ENCODE measurements around the gene ZNF341.
A peak's percentile ranks its signal among the peaks of the same experiment; 100 is the strongest.

Gene ZNF341

DNA sequence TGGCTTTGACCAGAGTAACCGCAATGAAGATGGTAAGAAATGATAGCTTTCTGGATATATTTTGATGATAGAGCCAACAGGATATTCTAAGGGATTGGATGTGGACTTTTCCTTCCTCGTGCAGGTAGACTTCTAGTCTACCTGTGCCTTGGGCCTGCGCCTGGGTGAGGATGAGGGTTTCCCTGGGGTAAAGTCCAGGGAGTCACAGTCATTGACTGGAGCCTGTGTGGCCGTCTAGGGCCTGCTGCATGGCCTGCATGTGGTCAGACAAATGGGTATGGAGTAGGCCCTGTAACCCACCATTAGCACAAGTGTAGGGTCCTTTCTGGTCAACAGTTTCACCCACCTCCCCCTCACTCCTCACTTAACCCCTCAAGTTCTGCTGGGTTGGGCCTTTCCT is 66.6 kb downstream of the ZNF341 start:
- no peak for DNase-seq

DNA sequence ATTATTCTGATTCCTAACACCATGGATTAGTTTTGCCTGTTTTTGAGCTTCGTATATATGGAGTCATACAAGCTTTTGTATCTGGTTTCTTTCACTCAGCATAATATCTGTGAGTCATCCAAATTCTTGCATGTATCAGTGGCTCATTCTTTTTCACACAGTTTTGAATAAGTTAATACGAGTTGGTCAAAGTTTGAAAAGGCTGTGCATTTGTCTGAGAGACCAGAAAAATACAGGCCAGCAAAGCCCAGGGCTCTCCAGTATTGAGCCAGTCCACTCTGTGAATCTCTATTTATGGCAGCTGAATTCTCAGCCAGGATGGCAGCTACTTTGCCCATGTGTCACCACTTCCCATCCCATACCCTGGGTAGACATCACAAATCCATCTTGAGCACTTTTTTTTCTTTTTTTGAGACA is 72.1 kb downstream of the ZNF341 start:
- no peak for DNase-seq

DNA sequence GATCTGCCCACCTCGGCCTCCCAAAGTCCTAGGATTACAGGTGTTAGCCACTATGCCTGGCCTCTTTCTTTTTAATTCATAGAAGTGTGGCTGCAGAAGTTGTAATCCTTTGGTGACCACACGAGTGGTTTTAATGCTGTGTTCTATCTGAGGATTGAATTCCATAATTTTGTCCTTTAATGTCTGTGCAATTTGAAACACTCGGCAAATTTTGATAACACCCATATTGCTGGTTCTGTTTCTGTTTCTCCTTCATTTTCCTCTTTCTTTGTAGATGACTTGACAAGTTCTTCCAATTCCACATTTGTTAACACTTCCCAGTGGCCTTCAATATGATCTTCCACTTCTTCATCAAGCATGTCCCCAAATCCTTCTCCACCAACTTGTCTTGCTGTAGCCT is 76.6 kb downstream of the ZNF341 start:
- no peak for DNase-seq

DNA sequence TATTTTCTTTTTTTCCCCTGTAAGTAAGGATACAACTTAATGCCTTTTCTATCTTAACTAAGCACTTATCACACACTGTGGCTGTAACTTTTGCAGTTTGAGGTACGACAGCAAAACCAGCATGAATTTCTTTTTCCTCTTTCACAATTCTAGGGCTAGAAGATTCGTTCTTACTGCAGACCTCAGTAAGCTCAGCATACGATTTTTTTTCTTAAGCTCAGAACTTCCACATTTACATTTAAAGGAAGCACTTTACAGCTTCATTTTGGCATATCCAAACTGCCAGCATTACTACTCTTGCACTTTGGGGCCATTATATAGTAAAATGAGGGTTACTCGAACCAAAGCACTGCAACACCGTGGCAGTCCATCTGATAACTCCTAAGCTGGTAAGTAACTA is 78.5 kb downstream of the ZNF341 start:
- DNase-seq: no peak

DNA sequence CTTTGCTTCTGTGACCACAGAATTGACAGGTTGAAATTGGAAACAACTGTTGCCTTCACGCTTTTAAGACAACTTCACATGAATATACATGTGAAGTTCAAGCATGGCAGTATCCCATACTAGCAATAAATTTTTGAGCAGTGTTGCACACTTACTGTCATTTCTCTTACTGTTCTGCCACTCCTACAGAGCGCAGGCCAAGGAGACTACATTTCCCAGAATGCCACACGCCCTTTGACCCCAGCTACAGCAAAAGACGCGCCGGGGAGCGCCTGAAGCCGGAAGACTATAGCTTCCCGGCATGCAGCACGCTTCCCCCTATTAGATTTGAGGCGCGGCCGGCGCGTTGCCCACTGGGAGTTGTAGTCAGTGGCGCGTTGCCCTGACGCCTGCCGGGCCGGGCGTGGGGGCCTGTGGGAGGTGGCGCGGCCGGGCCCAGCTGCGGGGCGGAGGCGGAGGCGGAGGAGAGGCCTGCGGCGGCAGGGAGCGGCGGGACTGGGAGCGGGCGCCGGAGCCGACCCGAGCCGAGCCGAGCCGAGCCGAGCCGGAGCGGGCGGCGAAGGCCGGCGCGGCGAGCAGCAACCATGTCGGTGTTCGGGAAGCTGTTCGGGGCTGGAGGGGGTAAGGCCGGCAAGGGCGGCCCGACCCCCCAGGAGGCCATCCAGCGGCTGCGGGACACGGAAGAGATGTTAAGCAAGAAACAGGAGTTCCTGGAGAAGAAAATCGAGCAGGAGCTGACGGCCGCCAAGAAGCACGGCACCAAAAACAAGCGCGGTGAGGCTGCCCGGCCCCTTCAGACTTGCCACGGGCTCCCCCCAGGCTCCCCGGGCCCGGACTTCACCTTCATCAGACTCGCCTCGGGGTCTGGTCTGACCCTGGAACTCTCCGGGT is 79.3 kb downstream of the ZNF341 start, which contains the start of gene CHMP4B:
Gene CHMP4B (plus strand): TSS at position 464 of the 891 bp plus-strand sequence. CDS start 121 bp downstream, at position 585.
- DNase-seq: peak; percentile 99

DNA sequence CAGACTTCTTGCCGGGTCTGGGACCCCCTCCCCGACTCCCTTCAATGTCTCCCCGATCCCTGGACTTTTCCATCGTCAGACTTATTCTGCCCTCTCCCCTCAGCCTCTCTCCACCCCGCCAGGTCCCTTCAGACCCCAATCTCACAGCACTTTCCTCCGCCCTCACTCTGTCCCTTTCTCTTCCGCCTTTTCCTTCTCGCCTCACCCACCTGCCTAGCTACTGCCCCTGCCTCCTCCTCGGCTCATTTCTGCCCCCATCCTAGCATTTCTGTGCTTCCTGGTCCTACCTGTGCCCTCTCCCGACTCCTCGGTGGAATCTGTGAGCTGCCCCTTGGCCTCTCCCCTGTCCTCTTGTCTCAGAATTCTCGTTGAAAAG is 80.0 kb downstream of the ZNF341 start:
- no peak for DNase-seq

DNA sequence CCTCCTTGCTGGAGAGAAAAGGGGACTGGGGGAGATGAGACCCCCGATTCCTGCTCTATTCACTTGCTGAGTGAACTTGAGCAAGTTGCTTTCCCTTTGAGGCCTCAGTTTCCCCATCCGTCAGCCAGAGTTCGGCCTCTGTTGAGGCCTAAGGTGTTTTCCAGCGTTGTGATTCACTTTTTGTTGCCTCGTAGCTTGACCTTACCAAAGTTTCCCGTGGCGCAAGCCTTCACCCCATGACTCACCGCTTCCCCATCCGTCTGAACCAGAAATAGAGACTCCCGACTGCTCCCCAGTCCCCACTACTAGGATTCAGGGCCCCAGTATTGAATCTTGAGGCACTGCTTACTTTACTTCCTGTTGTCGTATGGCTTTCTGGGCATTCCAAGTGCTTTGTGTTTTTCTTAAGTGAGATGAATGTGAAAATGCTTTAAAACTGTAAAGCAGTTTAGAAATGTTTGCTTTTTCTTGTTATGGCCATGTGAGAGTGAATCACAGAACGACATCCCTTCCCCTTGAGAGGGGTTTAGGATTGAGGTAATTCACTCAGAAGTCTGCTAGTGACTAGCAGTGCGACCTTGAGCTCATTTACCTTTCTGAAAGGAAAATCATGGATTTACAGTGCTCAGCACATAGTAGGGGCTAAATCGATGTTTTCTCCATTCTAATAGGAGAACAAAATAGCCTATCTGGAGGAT is 80.5 kb downstream of the ZNF341 start:
- DNase-seq: peak; percentile 23

DNA sequence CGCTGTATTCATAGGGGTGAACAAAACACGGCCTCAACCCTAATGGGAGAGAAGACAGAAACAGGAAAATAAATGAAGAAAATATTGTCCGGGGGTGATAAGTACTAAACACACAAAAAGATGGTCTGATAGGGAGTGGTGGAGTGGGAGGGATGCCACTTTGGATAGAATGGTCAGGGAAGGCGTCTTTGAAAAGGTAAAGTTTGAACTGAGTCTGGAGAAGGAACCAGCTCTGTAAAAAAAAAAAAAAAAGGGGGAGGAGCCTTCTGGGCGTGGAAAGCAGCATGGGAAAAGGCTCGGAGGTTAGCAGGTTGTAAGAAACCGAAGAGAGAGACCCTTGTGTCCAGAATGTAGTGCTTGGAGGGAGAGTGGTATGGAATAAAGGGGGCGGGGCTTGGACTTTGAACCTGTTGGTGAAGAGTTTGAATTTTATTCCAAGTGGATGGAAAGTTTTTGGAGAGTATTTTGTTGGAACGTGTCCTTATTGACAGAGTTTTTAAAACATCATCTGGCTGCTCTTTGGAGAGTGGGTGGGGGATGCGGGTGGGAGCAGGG is 81.2 kb downstream of the ZNF341 start:
- DNase-seq: peak; percentile 60

DNA sequence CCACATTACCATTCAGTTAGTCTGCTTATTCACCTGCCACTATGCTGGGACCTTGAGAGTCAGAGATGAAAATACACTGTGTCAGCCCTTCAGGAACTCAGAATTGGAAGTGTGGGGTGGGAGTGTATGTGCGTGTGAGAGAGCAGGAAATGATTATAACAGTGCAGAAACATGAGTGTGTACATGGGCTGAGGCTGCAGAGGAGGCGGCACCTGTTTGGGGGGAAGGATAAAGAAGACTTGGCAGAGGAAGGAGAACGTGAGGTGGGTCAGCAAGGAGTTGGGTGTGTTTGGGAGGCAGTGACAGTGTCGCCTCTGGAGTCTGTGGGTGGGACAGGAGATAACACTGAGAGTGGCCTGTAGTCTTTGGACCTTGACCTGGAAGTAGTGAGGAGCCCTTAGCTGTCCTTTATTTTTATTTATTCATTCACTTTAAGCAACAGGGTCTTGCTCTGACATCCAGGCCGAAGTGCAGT is 82.5 kb downstream of the ZNF341 start:
- DNase-seq: no peak

DNA sequence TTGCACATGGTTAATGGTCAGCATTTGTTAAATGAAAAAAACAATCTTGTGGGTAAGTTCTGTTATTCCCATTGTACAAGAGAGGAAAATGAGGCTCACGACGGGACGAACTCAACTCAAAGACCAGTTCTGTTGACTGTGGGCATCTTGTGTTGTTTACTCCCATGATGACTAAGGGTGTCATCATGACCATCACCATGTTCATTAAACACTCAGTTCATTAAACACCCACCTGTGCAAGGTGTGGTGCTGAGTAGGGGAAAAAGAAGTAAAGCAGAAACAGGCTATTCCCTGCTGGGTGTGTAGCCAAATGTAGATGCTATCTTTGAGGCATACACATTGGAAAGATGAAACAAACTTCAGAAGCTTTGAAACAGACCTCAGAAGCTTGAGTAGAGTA is 83.9 kb downstream of the ZNF341 start:
- no peak for DNase-seq

DNA sequence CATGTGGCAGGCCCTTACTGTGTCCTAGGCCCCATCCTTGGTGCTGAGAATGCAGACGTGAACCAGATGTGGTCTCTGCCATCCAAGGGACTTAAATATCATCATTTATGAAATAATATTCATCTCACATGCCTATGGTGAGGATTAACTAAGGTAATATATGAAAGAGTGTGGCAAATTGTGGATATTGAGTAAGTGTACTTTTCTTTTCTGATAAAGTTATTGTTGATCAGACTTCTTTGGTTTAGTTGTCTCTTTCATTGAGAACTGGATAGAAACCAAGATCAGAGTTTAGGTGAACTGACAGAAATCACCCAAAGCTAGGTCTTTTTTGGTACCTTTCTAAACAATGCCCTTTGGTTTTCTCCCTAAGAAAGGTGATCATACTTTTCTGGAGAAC is 84.4 kb downstream of the ZNF341 start:
- no peak for DNase-seq

DNA sequence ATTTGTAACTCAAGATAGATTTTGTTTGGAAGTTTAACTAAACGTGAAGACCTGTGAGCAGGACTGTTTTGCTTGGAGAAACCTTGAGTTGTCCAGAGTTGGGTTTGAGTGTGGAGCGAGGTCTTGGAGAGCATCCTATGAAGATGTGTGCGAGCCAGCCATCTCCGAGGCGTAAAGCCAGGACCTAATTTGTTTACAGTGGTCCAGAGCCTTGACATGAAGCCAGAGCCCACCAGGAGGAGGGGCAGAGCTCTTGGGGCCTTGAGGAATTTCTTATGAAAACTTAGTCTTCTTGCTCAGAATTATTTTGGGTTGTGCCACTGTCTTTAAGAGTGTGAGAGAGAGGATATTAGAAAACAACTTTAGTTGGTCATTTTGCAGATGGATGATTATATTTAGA is 85.6 kb downstream of the ZNF341 start:
- no peak for DNase-seq

DNA sequence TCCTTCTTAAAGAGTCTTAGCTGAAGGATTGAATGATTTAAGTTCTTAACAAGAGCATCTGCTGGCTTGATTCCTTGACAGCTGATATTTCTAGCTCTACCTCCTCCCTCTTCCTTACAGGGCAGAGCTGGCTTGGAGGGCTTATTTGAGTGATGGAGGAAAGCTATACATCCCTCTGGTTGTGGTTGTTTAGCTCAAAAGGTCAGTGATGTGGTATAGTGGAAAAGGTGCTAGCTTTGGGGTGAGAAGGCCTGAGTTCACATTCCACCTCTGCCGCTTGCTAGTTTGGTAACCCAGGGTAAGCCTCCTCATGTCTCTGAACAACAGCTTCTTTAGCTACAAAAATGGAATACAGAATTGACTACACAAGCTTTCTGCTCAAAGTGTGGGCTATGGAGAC is 87.7 kb downstream of the ZNF341 start:
- DNase-seq: no peak

DNA sequence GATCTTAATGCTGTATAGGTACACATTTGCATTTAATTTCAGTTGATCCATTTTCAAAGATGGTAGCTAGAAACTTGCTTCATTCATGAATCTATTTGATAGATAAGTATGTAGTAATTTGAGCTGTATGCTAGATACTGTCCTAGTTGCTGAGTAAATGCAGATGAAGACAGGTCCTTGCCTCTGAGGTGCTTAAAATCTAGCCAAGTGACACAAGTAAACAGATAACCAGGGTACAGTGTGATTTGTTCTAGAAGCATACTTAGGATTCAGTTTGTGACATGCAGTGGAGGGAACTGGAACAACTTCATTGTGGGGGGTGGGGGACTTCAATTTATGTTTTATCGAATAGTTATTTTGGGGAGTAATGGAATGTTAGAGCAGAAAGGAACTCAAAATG is 88.6 kb downstream of the ZNF341 start:
- DNase-seq: no peak

DNA sequence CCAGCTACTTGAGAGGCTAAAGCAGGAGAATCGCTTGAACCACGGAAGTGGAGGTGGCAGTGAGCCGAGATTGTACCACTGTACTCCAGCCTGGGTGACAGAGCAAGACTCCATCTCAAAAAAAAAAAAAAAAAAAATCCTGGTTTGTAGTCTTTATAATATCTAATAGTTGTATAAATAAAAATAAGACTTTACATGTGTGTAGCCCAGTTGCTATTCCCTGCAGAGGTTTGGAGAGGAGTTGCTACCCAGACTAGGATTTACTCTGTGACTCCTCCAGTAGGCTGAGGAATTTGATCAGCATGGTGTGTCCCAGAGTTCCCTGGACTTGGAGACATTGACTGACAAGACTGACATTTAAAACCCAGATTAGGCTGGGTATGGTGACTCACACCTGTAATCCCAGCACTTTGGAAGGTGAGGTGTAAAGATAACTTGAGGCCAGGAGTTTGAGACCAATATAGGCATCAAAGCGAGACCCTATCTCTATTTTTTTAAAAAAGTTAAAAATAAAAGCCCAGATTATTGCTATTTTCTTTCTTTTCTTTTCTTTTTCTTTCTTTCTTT is 89.6 kb downstream of the ZNF341 start:
- no peak for DNase-seq

DNA sequence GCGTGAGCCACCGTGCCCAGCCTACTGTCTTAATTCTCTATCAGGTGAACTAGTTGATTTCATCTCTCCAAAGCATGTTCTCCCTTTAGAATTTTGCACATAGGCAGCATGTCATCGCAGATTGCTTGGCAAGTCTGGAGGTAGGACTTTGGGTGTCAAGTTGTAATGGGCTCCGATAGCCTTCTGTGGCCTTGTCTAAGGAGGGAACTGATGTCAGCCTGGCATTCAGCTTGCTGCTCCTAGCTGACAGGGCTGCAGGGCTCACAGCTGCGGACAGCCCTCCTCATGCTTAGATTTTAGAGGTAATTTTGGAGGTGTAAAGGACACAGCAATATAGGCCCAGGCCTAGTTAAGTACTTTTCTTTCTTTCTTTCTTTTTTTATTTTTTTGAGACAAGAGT is 90.6 kb downstream of the ZNF341 start:
- no peak for DNase-seq

DNA sequence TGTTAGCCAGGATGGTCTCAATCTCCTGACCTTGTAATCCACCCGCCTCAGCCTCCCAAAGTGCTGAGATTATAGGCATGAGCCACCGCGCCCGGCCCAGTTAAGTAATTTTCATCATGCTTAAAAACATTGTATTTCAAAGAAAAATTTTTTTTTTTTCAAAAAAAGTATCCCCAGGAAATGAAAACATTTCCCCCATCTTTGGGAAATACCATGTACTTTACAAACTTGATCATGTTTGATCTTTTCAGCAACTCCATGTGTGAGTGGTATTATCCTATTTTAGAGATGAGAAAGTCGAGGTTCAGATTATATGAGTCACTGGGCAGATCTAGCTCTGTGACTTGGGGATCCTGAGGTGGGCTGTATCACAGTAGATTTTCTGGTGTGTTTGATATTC is 91.2 kb downstream of the ZNF341 start:
- DNase-seq: no peak

DNA sequence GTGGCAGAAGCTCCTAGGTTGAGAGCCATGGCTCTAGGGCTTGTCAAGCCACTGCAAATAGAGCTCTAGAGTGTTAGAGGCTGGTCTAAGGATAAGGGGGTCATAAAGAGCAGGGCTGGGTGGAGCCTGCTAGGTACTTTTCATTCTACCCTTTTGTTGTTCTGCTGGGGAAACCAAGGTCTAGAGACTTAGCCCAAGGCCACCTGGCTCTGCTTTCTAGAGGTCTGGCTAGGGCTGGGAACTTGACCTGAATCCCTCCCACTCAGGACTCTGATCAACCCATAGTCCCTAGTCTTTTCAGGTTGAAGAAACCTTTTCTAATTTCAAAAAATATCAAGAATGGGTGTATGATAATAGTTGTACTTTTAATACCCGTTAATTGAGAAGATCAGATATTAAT is 93.1 kb downstream of the ZNF341 start:
- DNase-seq: no peak

DNA sequence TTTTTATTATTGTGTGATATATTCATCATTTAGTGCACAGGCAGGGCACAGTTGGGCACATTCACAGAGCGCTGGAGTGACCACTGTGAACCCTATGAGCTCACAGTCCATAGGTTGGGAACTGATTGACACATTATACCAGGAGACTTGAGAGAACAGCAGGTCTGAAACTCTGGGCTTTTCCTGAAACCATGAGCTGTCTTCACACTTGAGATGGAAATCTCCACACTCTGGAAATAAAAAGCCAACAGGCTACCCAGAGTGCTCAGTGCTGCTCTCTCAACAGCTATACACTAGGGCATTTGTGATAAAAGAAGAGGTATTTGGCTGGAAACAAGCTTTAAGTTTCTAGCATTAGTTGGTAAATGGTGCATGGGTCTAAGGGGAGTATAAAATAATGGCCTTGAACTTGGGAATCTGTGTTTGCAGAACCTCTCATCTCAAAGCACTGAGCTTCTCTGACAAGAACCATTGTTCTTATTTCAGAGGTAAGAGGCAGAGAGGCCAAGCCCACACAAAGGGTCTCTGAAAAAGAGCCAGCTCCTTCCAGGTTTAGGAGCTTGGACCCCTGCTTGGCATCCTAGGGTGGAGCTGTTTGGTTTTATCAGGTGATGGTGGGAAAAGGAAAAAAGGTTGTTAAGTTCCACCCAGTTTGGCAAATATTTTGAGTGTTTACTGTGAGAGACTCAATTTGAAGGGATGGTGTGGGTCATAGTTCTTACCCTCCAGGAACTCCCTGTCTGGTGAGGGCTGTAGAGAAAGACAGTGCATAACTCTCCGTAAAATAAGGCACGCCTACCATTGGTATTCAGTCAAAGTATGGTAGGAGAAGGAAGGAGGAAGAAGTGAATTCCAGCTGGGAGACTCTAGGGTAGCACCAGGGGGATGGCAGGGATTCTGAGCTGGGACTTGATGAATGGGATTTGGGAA is 93.8 kb downstream of the ZNF341 start:
- no peak for DNase-seq

DNA sequence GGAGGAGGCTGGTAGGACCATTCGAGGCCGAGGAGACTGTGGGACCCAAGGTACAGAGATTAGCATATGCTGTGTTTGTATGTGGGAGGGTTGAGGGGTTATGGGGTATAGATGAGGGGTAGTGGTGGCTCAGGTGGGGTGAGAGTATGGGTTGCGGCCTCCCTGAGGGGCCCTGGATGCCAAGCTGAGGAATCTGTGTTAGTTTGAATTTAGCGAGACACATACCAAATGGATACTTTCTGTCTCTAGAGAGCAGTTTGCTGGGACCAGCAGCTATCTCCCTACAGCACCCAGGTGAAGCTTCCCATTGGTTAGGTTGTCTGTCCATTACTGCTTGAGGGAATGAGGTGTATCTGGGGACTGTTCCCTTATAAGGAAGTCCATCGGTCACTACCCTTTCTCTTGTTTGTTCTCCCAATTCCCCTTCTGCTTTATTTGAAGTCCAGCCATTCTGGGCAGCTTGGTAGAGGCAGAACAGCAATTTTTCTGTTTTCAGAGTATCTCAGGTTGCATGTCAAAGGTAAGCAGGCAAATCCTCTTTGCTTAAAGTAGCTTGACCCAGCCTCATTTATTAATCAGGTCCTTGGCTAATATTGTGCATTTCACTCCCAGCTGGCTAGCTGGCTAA is 94.6 kb downstream of the ZNF341 start:
- no peak for DNase-seq

DNA sequence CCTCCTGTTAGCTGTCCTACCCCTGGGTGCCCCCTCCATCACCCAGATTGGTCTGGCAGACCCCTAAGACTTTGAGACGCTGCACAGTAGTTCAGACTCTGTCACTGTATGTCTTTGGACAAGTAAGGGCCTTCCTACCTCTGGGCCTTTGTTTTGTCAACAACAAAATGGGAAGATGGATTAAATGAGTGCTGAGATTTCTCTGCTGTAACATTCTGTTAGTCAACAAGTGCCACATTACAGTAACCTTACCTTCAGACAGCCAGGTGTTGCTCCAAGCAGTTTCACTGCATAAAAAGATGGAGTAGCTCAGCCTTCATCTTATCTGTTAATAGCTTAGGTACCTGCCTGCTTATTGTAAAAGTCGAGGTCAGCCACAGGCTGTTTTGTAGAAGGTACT is 95.3 kb downstream of the ZNF341 start:
- DNase-seq: no peak
